ENCODE results near the gene CPAMD8. TPM values are rescaled to one million over a fixed set of nuclear protein-coding genes. Genes with fewer than 3 reads are reported as not detected.

CPAMD8 gene
- total and polyA plus RNA-seq, 9 of the 15 experiments (the other 6 are each of a cell fraction or from before 2014, with no cell fraction given) = 0.20 to 2.1 (median 1.3) TPM

DNA sequence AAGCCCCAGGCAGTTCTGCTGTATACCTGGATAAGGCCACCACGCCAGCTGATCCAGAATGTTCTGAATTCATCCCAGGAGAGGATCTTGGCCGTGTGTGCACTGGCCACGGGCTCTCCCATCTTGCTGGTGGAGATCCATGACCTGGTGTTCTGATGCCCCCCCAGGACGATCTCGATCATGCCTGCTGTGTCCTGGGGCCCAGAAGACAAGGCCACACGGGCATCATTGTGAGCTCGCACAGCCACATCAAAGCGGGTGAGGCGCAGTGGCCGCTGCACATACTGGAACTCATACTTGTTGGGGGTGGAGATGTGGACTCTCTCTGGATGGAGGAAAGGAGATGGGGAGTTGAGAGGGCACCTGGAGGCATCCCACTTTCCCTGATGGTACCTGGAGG, 97.7 kb downstream of the CPAMD8 start:
- FAIRE-seq = no peak
- 3% methylated on average over 10 of the region's 10 CpGs for WGBS (ENCODE audit: insufficient coverage, low coverage, missing lambda C conversion rate)
- TF ChIP-seq, protein P1, sequence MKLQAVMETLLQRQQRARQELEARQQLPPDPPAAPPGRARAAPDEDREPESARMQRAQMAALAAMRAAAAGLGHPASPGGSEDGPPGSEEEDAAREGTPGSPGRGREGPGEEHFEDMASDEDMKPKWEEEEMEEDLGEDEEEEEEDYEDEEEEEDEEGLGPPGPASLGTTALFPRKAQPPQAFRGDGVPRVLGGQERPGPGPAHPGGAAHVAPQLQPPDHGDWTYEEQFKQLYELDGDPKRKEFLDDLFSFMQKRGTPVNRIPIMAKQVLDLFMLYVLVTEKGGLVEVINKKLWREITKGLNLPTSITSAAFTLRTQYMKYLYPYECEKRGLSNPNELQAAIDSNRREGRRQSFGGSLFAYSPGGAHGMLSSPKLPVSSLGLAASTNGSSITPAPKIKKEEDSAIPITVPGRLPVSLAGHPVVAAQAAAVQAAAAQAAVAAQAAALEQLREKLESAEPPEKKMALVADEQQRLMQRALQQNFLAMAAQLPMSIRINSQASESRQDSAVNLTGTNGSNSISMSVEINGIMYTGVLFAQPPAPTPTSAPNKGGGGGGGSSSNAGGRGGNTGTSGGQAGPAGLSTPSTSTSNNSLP (IDR thresholded peaks at IDR 0.05; ENCODE audit: borderline replicate concordance, low read depth, low read length) = no peak
- TF ChIP-seq CBX5 (IDR thresholded peaks at IDR 0.05; ENCODE audit: borderline replicate concordance, low read depth) (no peak), MEIS2 (IDR thresholded peaks at IDR 0.05; ENCODE audit: partially characterized antibody) (no peak), FOXK1 (CRISPR knock-in tag; IDR thresholded peaks at IDR 0.05; ENCODE audit: borderline replicate concordance) (no peak), SLC30A9 (CRISPR knock-in tag; IDR thresholded peaks at IDR 0.05) (no peak), RBBP5 (IDR thresholded peaks at IDR 0.05; ENCODE audit: borderline replicate concordance, insufficient read depth, low read length, poor library complexity, severe bottlenecking) (no peak), SRSF3 (IDR thresholded peaks at IDR 0.05; ENCODE audit: insufficient read depth, low read length) (no peak), ZNF507 (tag; conservative IDR thresholded peaks at IDR 0.05) (no peak)
- TF ChIP-seq, protein P2, sequence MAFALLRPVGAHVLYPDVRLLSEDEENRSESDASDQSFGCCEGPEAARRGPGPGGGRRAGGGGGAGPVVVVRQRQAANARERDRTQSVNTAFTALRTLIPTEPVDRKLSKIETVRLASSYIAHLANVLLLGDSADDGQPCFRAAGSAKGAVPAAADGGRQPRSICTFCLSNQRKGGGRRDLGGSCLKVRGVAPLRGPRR (CRISPR knock-in tag; IDR thresholded peaks at IDR 0.05) = no peak
- H3K4me1 ChIP-seq (replicated peaks in 1 of 2; ENCODE audit: control insufficient read depth in 2 of 2, insufficient read depth in 2 of 2, low read length in 2 of 2) = no peaks in the 10 kb centered on the region
- ATAC-seq = no peak
- no peak for DNase-seq (ENCODE audit: extremely low read depth in 1 of 4, low spot score in 3 of 4)
- H3K9ac ChIP-seq (ENCODE audit: insufficient read depth in 1 of 2, low read depth in 2 of 2, low read length in 2 of 2) = no peak overlapping the region
- H3K4me2 ChIP-seq (ENCODE audit: insufficient read depth, low read length) = no peak overlapping the region
- no peaks in the 10 kb centered on the region for H3K9me1 ChIP-seq (ENCODE audit: control insufficient read depth, insufficient read depth, low read length)
- H3K79me2 ChIP-seq (ENCODE audit: control insufficient read depth, insufficient read depth, low read length) = no peaks in the 10 kb centered on the region
- intact Hi-C loops (cut with micrococcal nuclease) (no loop called here), in situ Hi-C loops (cut with MboI) (no loop called here)
- H3K4me3 ChIP-seq = no peak overlapping the region
- H3K27ac ChIP-seq (ENCODE audit: extremely low read depth, low read depth, low read length) = no peak overlapping the region
- H3K9me3 ChIP-seq (replicated peaks; ENCODE audit: control insufficient read depth, insufficient read depth, low read depth, low read length) = no peaks in the 10 kb centered on the region
- H3K36me3 ChIP-seq (ENCODE audit: control insufficient read depth, insufficient read depth, low read length) = no peaks in the 10 kb centered on the region
- CTCF ChIA-PET (ENCODE audit: low intra/inter-chr PET ratio) = no interaction called here
- no TSS peak for BruUV-seq (replicated peaks)
- H3K27me3 ChIP-seq (ENCODE audit: control insufficient read depth in 2 of 2, insufficient read depth in 2 of 2, low read length in 2 of 2) = peaks cover 10 to 33% of the 10 kb centered on the region in 2 experiments; a peak in 4 of 5 replicates
- no peaks in the 10 kb centered on the region for H4K20me1 ChIP-seq (replicated peaks; ENCODE audit: control insufficient read depth, insufficient read depth, low read length)
- POLR2A ChIA-PET = no interaction called here
- H2AFZ ChIP-seq (ENCODE audit: low read depth, low read length) = no peak overlapping the region
